HEK293T (cell line): Measurements from ENCODE around the gene SEPSECS.

Experiments used
- ARNT ChIP-seq: fragments of 450-650 bp; IDR thresholded peaks from 2 replicates; pipeline ENCODE4 v1.6.1; 2017; ENCODE audit warnings: mild to moderate bottlenecking
- ELF4 ChIP-seq: fragments of 450-650 bp; IDR thresholded peaks from 2 replicates; pipeline ENCODE4 v1.6.1; 2017; ENCODE audit warnings: antibody characterized with exemption
- NFRKB ChIP-seq: fragments of 450-650 bp; IDR thresholded peaks from 2 replicates; pipeline ENCODE4 v1.6.1; 2016; ENCODE audit warnings: mild to moderate bottlenecking, moderate library complexity
- SP1 ChIP-seq: fragments of 450-650 bp; IDR thresholded peaks from 2 replicates; pipeline ENCODE4 v1.6.1; 2017
- SUZ12 ChIP-seq: fragments of 450-650 bp; IDR thresholded peaks from 2 replicates; pipeline ENCODE4 v1.6.1; 2016; ENCODE audit warnings: mild to moderate bottlenecking

DNA sequence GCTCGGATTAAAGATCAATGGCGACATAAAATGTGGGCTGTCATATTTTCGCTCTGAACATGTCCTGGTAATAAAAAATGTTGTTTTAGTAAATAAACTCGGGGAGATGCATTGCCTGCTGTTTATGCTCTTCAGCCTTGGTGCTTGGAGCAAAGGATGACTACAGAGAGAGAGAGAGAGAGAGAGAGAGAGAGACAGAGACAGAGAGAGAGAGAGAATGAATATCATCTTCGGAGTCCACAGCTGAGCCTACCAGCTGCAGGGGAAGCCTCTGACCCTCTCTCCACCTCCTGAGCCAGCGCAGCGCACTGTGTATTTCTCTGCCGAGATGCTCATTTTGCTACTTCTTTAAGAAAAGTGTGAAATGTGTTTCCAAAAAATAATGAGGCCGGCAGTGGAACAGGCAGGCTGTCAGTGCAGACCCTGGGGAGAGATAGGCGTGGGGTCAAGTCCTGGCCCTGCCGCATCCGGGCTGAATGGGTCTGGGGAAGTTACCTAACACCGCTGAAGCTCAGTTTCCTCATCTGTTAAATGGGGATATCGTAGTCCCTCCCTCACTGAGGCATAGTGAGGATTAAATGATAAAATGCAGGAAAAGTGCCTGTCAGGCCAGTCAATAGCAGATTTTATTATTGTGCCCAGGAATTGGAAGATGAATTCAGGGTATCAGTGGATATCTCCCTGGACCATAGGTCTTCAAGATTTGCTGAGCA, 71.0 kb downstream of the SEPSECS start:
- TF ChIP-seq ELF4 (no peak), NFRKB (no peak), SUZ12 (no peak), SP1 (no peak), ARNT (no peak)
